ENCODE data around the gene FARP1. TPM values are rescaled to one million over a fixed set of nuclear protein-coding genes. Genes with fewer than 3 reads are reported as not detected.

The FARP1 gene
- total RNA-seq, 1 donor from 2014 or later: 289 TPM

- no peak for DNase-seq (ENCODE audit: low spot score in 2 of 2, unreplicated experiment in 2 of 2)
- no peak overlapping the region for H3K4me3 Mint-ChIP-seq
Measured at GRCh38 chr13:98438246-98439125, 295.6 kb downstream of the FARP1 start.

GRCh38 chr13:98439126-98439828 lies 296.4 kb downstream of the FARP1 start:
- no peaks in the 10 kb centered on the region for H3K27me3 Mint-ChIP-seq (ENCODE audit: low read depth)
- no peak for TF ChIP-seq CTCF (IDR thresholded peaks at IDR 0.05; ENCODE audit: unreplicated experiment)
- no peak for DNase-seq (ENCODE audit: low spot score in 2 of 2, unreplicated experiment in 2 of 2)
- no peak overlapping the region for H3K4me3 Mint-ChIP-seq
- H3K4me1 Mint-ChIP-seq: no peaks in the 10 kb centered on the region
- H3K27ac Mint-ChIP-seq: no peak overlapping the region
- H3K9me3 Mint-ChIP-seq: no peaks in the 10 kb centered on the region
- H3K36me3 Mint-ChIP-seq: peaks cover 44% of the 10 kb centered on the region

More at GRCh38 chr13:98438246-98439125, 295.6 kb downstream of the FARP1 start:
- Mint-ChIP-seq H3K9me3 (no peaks in the 10 kb centered on the region), H3K4me1 (no peaks in the 10 kb centered on the region), H3K27me3 (ENCODE audit: low read depth) (no peaks in the 10 kb centered on the region), H3K36me3 (peaks cover 44% of the 10 kb centered on the region), H3K27ac (no peak overlapping the region)
- TF ChIP-seq CTCF (IDR thresholded peaks at IDR 0.05; ENCODE audit: unreplicated experiment): no peak

GRCh38 chr13:98439896-98440295 lies 297.0 kb downstream of the FARP1 start:
- Mint-ChIP-seq H3K36me3 (peaks cover 45% of the 10 kb centered on the region), H3K4me3 (no peak overlapping the region), H3K27me3 (ENCODE audit: low read depth) (no peaks in the 10 kb centered on the region), H3K9me3 (no peaks in the 10 kb centered on the region), H3K4me1 (no peaks in the 10 kb centered on the region), H3K27ac (no peak overlapping the region)
- no peak for DNase-seq (ENCODE audit: low spot score in 2 of 2, unreplicated experiment in 2 of 2)
- TF ChIP-seq CTCF (IDR thresholded peaks at IDR 0.05; ENCODE audit: unreplicated experiment): no peak

DNA sequence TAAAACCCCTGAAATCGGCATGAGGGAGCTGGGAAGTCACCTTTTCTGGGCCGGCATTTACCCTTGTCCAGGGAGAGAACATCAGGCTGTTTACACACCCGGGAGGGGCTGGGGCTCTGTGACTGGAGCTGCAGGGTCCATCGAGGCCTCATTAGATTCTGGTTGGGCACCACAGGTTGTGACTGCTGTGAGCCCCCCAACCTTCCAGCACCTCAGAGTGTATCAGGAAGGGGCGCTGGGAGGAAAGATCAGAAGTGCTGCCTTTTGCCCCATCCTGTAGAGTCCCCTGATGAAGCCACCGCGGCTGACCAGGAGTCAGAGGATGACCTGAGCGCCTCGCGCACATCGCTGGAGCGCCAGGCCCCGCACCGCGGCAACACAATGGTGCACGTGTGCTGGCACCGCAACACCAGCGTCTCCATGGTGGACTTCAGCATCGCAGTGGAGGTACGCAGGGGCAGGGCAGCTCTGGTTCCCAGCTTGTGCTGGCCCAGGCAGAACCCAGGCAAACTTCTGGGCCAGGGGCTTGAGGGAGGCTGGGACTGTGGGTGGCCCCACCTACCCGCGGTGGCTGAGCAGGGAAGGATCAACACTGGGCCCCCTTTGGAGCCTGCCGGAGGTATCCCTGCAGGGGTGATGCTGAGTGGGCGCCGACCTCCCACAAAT lies 297.6 kb downstream of the FARP1 start:
- DNase-seq (ENCODE audit: low spot score in 2 of 2, unreplicated experiment in 2 of 2): no peak
- Mint-ChIP-seq H3K27ac (no peak overlapping the region), H3K9me3 (no peaks in the 10 kb centered on the region), H3K4me3 (no peak overlapping the region), H3K4me1 (no peaks in the 10 kb centered on the region), H3K36me3 (peaks cover 40% of the 10 kb centered on the region), H3K27me3 (ENCODE audit: low read depth) (no peaks in the 10 kb centered on the region)
- no peak for TF ChIP-seq CTCF (IDR thresholded peaks at IDR 0.05; ENCODE audit: unreplicated experiment)

DNA sequence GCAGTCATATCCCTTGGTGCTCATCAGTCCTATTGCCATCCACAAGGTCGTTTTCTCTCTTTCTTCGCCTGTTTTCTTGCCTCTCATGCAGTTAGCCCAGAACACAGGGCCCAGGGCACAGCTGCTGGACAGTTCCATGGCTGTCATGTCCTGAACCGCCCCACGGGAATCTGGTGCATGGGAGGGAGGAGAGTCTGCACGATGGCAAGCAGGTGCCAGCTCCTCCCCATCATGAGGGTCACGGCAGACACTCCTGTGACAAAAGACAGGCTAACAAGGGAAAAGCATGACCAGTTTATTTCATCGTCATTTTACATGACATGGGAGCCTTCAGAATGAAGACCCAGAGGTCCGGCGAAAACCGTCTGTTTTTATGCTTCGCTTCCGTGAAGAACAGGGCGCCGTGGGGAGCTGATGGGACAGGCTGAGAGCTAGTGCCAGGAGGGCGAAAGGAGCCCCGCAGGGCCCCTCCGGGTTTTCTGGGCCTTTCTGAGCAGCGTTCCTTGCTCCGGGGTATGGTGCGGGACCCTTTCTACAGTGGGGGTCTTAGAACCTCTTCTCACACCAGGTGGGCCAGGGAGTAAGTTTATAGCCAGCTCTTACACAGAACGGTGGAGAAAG lies 298.3 kb downstream of the FARP1 start:
- Mint-ChIP-seq H3K27me3 (ENCODE audit: low read depth) (no peaks in the 10 kb centered on the region), H3K36me3 (peaks cover 36% of the 10 kb centered on the region), H3K4me1 (no peaks in the 10 kb centered on the region), H3K9me3 (no peaks in the 10 kb centered on the region), H3K27ac (no peak overlapping the region), H3K4me3 (no peak overlapping the region)
- TF ChIP-seq CTCF (IDR thresholded peaks at IDR 0.05; ENCODE audit: unreplicated experiment): no peak
- no peak for DNase-seq (ENCODE audit: low spot score in 2 of 2, unreplicated experiment in 2 of 2)

Data from mesothelial cell of epicardium (in vitro differentiated cells).